Activated CD8-positive, alpha-beta memory T cell treated with anti-CD3 and anti-CD28 coated beads for 36 hours (primary cell): ENCODE results near the gene CEP97. TPM values are rescaled to one million over a fixed set of nuclear protein-coding genes. Genes with fewer than 3 reads are reported as not detected.
"Not testable (repeated sequence)": the region's sequence is repeated elsewhere in the genome, so short reads cannot be mapped to it uniquely, and the experiment has no call there.

Experiments used
- CTCF ChIA-PET: fragments of 350-600 bp; sonication (Branson Sonifier 250); formaldehyde crosslinking; loops from one replicate; lab custom pipeline; 2021; ENCODE audit warnings: antibody characterized with exemption; lab: Charles Lee
- POLR2A ChIA-PET: fragments of 350-600 bp; sonication (Branson Sonifier 250); formaldehyde crosslinking; loops from one replicate; lab custom pipeline; 2021; ENCODE audit warnings: antibody characterized with exemption; lab: Charles Lee
- total RNA-seq, 2 experiments: library from RNA; stranded (reverse); gene quantifications; one replicate each; pipeline ENCODE4 v1.2.3, GENCODE V29; 2021

The CEP97 gene
- total RNA-seq, 2 experiments from 2014 or later = 18.5 to 22.3 TPM

DNA sequence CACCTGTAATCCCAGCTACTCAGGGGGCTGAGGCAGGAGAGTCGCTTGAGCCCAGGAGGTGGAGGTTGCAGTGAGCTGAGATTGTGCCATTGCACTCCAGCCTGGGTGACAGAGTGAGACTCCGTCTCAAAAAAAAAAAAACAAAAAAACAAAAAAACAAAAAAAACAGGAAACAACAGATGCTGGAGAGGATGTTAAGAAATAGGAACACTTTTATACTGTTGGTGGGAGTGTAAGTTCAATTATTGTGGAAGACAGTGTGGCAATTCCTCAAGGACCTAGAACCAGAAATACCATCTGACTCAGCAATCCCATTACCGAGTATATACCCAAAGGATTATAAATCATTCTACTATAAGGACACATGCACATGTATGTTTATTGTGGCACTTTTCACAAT is 17.5 kb downstream of the CEP97 start:
- CTCF ChIA-PET = interaction anchor here (0.8 kb wide), 1 partner anchor 14 kb away, joined by 3 read pairs; no protein-coding TSS in a partner anchor
- POLR2A ChIA-PET = not testable (repeated sequence)

DNA sequence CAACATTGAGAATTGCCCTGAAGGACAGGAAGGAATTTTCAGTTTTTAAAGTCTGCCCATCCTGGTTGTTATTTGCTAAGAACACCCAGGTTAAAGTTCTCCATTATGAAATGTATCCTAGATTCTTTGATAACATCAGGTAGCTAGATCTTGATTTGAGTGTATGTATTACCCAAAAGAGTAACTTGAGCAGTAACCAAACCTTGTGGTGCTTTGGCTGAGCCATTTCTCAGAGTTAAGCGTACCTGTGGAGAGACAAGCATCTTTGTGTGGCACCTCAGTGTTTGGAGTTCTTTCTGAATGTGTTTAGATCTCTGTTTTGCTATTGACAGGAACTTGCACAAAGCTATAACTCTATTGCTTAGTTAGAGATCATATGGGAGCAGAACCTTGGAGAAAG is 20.4 kb downstream of the CEP97 start:
- CTCF ChIA-PET = interaction anchor here (0.7 kb wide), 1 partner anchor 61 kb away, joined by 3 read pairs; no protein-coding TSS in a partner anchor
- POLR2A ChIA-PET = no interaction called here

DNA sequence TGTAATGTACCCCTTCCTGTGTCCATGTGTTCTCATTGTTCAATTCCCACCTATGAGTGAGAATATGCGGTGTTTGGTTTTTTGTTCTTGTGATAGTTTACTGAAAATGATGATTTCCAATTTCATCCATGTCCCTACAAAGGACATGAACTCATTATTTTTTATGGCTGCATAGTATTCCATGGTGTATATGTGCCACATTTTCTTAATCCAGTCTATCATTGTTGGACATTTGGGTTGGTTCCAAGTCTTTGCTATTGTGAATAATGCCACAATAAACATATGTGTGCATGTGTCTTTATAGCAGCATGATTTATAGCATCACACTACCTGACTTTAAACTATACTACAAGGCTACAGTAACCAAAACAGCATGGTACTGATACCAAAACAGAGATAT is 21.5 kb downstream of the CEP97 start:
- CTCF ChIA-PET, POLR2A ChIA-PET: not testable (repeated sequence)

DNA sequence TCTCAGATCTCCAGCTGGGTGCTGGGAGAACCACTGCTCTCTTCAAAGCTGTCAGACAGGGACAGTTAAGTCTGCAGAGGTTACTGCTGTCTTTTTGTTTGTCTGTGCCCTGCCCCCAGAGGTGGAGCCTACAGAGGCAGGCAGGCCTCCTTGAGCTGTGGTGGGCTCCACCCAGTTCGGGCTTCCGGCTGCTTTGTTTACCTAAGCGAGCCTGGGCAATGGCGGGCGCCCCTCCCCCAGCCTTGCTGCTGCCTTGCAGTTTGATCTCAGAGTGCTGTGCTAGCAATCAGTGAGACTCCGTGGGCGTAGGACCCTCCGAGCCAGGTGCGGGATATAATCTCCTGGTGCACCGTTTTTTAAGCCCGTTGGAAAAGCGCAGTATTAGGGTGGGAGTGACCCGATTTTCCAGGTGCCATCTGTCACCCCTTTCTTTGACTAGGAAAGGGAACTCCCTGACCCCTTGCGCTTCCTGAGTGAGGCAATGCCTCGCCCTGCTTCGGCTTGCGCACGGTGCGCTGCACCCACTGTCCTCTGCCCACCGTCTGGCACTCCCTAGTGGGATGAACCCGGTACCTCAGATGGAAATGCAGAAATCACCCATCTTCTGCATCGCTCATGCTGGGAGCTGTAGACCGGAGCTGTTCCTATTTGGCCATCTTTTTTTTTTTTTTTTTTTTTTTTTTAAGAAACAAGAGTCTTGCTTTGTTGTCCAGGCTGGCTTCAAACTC is 29.1 kb downstream of the CEP97 start:
- CTCF ChIA-PET, POLR2A ChIA-PET: not testable (repeated sequence)

DNA sequence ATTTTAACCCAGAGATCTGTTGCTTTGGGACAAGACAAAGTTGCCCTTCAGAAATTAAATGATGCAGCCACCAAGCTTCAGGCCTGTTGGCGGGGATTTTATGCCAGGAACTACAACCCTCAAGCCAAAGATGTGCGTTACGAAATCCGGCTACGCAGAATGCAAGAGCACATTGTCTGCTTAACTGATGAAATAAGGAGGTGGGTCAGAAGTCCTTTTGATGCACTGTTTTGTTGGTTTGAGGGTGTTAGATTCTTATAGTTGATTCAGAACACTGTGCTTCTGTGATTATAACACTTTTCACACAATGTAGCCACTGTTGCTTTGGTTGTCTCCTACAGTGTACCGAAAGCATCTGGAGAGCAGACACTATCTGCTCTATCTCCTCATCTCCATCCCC is 33.8 kb downstream of the CEP97 start:
- ChIA-PET CTCF (no interaction called here), POLR2A (no interaction called here)

GRCh38 chr3:101762041-101762646 is 37.7 kb downstream of the CEP97 start:
- ChIA-PET POLR2A (no interaction called here), CTCF (no interaction called here)

- POLR2A ChIA-PET = not testable (repeated sequence)
Measured at GRCh38 chr3:101777745-101778281, 53.4 kb downstream of the CEP97 start.

DNA sequence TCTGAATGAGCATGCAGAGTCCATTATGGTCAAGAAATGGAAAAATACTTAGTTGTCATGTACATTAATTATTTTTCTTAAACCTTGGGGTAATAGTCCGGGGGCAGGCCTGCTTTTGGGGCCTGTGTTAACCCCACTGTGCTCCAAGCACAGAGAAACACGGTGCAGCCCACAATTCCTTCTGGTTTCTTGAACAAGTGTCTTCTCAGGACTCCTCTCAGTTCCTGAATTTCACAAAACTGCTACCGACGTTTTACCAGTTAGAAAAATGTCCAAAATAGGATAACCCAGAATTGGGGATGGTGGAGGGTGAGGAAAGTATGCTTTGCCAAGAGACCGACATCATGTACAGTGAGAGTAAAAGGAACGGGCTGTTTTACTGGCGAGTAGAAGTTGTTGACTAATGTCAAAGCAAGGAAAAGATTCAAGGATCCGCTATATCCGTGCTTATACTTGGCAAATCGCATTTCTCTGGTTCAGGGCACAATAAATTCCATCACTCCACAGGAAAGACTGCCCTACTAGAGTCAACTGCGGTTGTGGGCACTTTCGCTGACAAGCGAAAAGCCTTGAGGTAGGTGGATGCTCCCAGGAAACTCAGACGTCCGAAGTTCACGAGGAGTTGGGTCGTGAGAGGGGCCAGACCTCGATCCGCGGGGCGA is 54.1 kb downstream of the CEP97 start:
- ChIA-PET CTCF (interaction anchor here (0.8 to 1.2 kb wide), 2 partner anchors 11 to 54 kb away, joined by 3 to 4 read pairs; partner anchors contain the start of gene CEP97), POLR2A (interaction anchor here (1.2 to 1.4 kb wide), 2 partner anchors 54 to 71 kb away, joined by 4 to 6 read pairs; partner anchors contain the start of genes CEP97 and NFKBIZ)

More at GRCh38 chr3:101777745-101778281, 53.4 kb downstream of the CEP97 start:
- CTCF ChIA-PET = not testable (repeated sequence)

- POLR2A ChIA-PET = interaction anchor here (0.6 to 1.4 kb wide), 3 partner anchors 54 to 93 kb away, joined by 4 to 6 read pairs (median 4); partner anchors contain the start of genes CEP97, NFKBIZ and RPL24
Measured at GRCh38 chr3:101779047-101779821, 54.8 kb downstream of the CEP97 start, which contains the start of gene NXPE3. TSS of gene NXPE3 (plus strand) at chr3:101779211. CDS start at chr3:101785597, 6,386 bp downstream.

DNA sequence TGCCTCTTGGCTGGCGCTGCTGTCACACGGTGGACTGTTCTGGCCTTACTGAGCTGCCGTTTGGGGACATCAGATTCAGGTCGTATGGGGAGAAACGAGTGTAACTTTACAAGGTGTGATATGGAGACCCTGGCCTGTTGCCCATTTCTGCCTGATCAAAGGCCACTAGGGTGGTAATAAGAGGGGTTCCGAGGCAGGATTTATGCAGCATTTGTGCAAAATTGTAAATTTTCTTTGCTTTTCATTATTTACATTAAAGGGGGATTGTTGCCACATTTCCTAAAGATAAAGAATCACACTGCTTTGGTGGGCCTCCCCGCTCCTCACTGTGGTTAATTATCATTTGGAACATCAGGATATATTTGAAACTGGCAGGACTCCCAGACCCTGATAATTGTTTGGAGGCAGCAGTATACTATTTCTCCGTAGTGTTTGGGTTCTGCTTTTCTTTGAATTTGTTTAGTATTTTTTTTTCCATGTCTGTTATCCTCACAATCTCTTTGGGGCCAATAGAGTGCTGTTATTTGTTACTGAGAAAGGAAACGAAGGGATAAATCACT is 55.5 kb downstream of the CEP97 start:
- POLR2A ChIA-PET = interaction anchor here (1.4 kb wide), 1 partner anchor 70 kb away, joined by 4 read pairs; the partner anchor contains the start of gene NFKBIZ

More at GRCh38 chr3:101779047-101779821, 54.8 kb downstream of the CEP97 start, which contains the start of gene NXPE3:
- CTCF ChIA-PET = interaction anchor here (0.8 to 1.2 kb wide), 2 partner anchors 10 to 55 kb away, joined by 3 to 4 read pairs; partner anchors contain the start of gene CEP97

DNA sequence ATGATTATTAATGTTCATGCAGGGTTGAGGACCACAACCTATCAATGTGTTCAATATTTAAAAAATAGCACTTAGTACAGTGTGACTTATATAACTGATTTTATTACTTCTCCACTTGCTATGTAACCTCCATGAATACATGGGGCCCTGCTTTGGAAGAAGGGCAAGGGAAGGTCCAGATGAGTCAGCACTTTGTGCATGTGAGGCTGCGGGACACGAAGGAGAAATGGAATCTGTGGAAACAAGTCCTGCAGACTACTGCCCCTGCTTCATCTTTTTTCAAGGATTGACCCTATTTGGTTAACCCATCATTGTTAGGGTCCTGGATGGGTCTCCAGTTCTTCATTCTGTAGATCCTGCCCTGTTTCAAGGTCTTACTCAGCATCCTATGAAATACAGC is 56.2 kb downstream of the CEP97 start:
- POLR2A ChIA-PET = no interaction called here
- CTCF ChIA-PET = no interaction called here

More for the DNA sequence above, 55.5 kb downstream of the CEP97 start:
- CTCF ChIA-PET = interaction anchor here (1.2 kb wide), 1 partner anchor 9 kb away, joined by 4 read pairs; no protein-coding TSS in a partner anchor

DNA sequence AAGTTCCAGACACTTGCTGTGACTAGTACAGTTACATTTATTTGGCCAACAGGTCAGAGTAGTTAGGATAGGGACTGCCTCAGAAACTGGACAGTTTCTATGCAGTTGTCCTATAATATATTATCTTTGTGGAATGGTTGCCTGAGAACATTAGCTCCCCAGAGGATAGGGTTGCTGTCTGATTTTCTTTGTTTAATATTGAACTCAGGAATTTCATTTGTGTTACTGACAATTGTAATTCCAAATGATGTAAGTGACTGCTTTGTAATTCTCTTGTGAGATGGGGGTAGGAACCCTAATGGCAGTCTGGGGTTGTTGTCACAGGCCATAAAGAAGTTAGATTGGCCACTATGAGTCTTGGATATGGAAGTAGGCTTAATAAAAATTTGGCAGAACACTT is 56.8 kb downstream of the CEP97 start:
- ChIA-PET CTCF (no interaction called here), POLR2A (no interaction called here)

DNA sequence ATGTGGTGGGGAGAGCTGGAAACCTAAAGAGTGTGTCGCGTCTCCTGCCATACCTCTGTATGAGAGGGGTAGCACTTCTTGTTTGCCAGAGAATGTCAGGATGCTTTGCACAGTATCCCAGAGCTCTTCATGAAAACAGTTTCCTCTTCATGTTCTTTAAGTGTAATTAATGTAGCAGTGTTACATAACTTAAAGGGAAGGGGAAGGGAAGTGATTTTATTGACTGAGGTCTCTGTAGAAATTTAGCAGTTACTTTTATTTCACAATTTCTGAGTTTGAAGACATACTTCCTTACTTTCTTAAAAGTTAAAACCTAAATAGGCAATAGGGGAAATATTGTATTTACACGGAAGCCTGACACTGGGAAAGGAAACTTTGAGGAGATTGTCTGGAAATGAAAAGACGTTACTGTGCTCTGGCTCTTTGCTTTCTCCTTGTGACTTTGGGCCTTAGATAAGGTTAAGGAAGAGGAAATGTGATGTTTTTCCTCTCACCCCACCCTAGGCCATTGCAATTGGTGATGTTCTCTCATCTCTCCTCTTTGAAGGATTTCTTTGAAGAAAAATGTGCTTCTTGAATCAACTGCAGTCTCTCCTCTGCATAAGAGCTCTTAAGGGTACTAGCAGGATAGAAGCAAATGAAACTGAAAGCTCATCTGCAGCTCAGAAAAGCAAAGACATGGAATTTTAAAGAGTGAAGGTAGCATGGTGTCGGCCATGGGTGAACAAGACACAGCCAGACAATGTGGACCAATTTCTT is 60.6 kb downstream of the CEP97 start:
- POLR2A ChIA-PET = no interaction called here
- CTCF ChIA-PET = interaction anchor here (1.1 kb wide), 2 partner anchors 17 to 18 kb away, joined by 3 to 4 read pairs; no protein-coding TSS in a partner anchor

GRCh38 chr3:101791778-101792177 is 67.4 kb downstream of the CEP97 start:
- POLR2A ChIA-PET = no interaction called here
- CTCF ChIA-PET = no interaction called here

DNA sequence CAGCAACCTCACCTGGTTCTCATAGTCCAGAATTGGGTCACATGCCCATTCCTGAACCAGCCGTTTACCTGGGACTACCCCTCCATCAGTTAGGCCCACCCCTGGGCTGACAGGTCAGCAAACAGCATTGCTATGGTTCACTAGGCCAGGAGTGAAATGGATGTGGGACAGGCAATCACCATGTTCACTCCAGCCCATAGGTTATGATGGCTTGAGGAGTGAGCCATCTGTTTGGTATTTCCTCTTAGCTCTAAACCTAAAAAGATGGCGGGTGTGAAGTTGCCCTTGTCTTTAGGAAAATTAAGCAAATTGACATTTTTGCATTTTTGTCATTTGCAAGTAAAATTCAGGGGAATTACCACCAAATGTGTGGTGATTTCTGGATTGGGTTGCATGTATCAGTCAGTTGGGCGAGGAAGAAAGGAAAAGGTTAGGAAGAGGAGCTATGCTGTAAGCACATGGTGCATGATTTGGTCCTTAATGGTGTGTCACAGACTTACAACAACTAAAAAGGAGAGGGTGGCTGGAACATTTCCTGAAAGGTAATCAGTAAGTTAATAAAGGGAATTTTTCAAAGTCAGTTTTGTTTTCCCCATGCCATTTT is 71.8 kb downstream of the CEP97 start:
- CTCF ChIA-PET = no interaction called here

DNA sequence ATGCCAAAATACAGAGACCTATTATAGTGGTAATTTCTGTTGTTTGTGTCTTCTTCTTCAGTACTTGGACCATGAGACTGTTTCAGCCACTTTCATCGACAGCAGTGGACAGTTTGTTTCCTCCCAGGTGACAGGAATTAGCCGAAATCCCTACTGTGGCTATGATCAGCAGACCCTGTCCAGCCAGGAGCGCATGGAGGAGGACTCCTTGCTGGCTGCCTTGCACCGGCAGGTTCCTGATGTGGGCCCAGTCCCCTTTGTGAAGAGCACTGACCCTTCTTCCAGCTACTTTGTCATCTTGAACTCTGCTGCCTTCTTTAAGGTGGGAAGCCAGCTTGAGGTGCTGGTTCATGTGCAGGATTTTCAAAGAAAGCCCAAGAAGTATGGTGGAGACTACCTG is 76.8 kb downstream of the CEP97 start:
- CTCF ChIA-PET = no interaction called here
- POLR2A ChIA-PET = no interaction called here

More for the DNA sequence above, 71.8 kb downstream of the CEP97 start:
- POLR2A ChIA-PET = no interaction called here

- ChIA-PET POLR2A (interaction anchor here (1.3 kb wide), 1 partner anchor 47 kb away, joined by 3 read pairs; the partner anchor contains the start of gene NFKBIZ), CTCF (interaction anchor here (0.9 to 3.7 kb wide), 5 partner anchors 17 to 423 kb away, joined by 3 to 20 read pairs (median 3); no protein-coding TSS in a partner anchor)
Measured at GRCh38 chr3:101802179-101802578, 77.8 kb downstream of the CEP97 start.
